A549 (cell line): Measurements from ENCODE around the gene PID1. TPM values are rescaled to one million over a fixed set of nuclear protein-coding genes. Genes with fewer than 3 reads are reported as not detected.

ENCODE experiments used
- ATAC-seq, 2 experiments: fragments of 200-7000 bp in 1 of 2; fragments of >200 bp in 1 of 2; cut with Nextera tagmentation in 1 of 2; cut with Tn5 transposase in 1 of 2; 3 replicates each; pipeline versions ENCODE4 v1.8.0 to v1.9.1; 2018 to 2020; ENCODE audit warnings: mild to moderate bottlenecking in 1 of 2, moderate library complexity in 1 of 2
- CTCF ChIA-PET: fragments of 300-600 bp; sonication (Branson Sonifier 250); formaldehyde crosslinking; extraction: SDS; loops from one replicate; lab custom pipeline; 2021; ENCODE audit warnings: antibody characterized with exemption, inconsistent platforms; lab: Yijun Ruan, JAX
- POLR2A ChIA-PET: fragments of 350-600 bp; formaldehyde crosslinking; extraction: SDS; loops from one replicate; lab custom pipeline; 2021; ENCODE audit warnings: antibody characterized with exemption, inconsistent platforms; lab: Yijun Ruan, JAX
- DNase-seq, 2 experiments: peaks; one replicate each; pipeline versions ENCODE4 v3.0.0 to v3.0.0-alpha.2; 2011 to 2016; ENCODE audit warnings: low read depth in 1 of 2, low spot score in 1 of 2
- FAIRE-seq: peaks from 2 replicates; lab custom pipeline; 2011; peaks lifted over from hg19 to GRCh38; lab: Jason Lieb, UNC
- H3K27ac ChIP-seq, 2 experiments: fragments of >200 bp; sonication (Bioruptor Twin); formaldehyde crosslinking; 3 replicates each; pipeline ENCODE4 v1.5.1; 2016 to 2017
- H3K4me1 ChIP-seq: fragments of >200 bp; sonication (Bioruptor Twin); formaldehyde crosslinking; 3 replicates; pipeline ENCODE4 v1.6.1; 2016
- H3K4me2 ChIP-seq: fragments of >200 bp; sonication (Bioruptor Twin); formaldehyde crosslinking; 3 replicates; pipeline ENCODE4 v1.6.1; 2016
- H3K4me3 ChIP-seq: fragments of >200 bp; sonication (Bioruptor Twin); formaldehyde crosslinking; 3 replicates; pipeline ENCODE4 v1.5.1; 2016
- H3K9me3 ChIP-seq: fragments of >200 bp; sonication (Bioruptor Twin); formaldehyde crosslinking; 3 replicates; pipeline ENCODE4 v1.6.1; 2016
- ATOH8 ChIP-seq: fragments of 250-450 bp; sonication (Bioruptor Pico); IDR thresholded peaks from 2 replicates; pipeline ENCODE4 v1.5.0; 2020; ENCODE audit warnings: low read depth, mild to moderate bottlenecking, moderate library complexity
- CBX2 ChIP-seq: fragments of 200-600 bp; sonication (generic); IDR thresholded peaks from 2 replicates; pipeline ENCODE4 v1.6.1; 2016; ENCODE audit warnings: low read depth, mild to moderate bottlenecking, borderline replicate concordance
- CEBPB ChIP-seq, 2 experiments: fragments of >200 bp in 1 of 2; sonication (Bioruptor Twin) in 1 of 2; formaldehyde crosslinking in 1 of 2; IDR thresholded peaks; 2 replicates each; pipeline ENCODE4 v1.6.1; 2012 to 2016
- CHD2 ChIP-seq: fragments of 150-350 bp; IDR thresholded peaks from 2 replicates; pipeline ENCODE4 v1.6.1; 2014; ENCODE audit warnings: low read length; ENCODE audit not compliant: partially characterized antibody
- CHD4 ChIP-seq: fragments of 200-600 bp; sonication (generic); IDR thresholded peaks from 2 replicates; pipeline ENCODE4 v1.6.1; 2016; ENCODE audit warnings: antibody characterized with exemption, mild to moderate bottlenecking, borderline replicate concordance
- EP300 ChIP-seq, 2 experiments: fragments of >200 bp; sonication (Bioruptor Twin); formaldehyde crosslinking; IDR thresholded peaks; 2 replicates in 1 of 2; 3 replicates in 1 of 2; pipeline ENCODE4 v1.6.1; 2016 to 2017
- ESRRA ChIP-seq: fragments of 150-350 bp; IDR thresholded peaks from 2 replicates; pipeline ENCODE4 v1.6.1; 2014; ENCODE audit warnings: mild to moderate bottlenecking, low read length, borderline replicate concordance
- FOXS1 ChIP-seq: fragments of 250-450 bp; sonication (Bioruptor Pico); IDR thresholded peaks from 2 replicates; pipeline ENCODE4 v1.5.0; 2020; ENCODE audit warnings: mild to moderate bottlenecking, moderate library complexity
- GATA3 ChIP-seq: IDR thresholded peaks from 2 replicates; pipeline ENCODE4 v1.6.1; 2012; ENCODE audit warnings: borderline replicate concordance
- HOXA7 ChIP-seq: fragments of 250-450 bp; sonication (Bioruptor Pico); IDR thresholded peaks from 2 replicates; pipeline ENCODE4 v1.5.0; 2020; ENCODE audit warnings: mild to moderate bottlenecking, moderate library complexity
- HOXB5 ChIP-seq: fragments of 250-450 bp; sonication (Bioruptor Pico); IDR thresholded peaks from 2 replicates; pipeline ENCODE4 v1.5.0; 2020; ENCODE audit warnings: mild to moderate bottlenecking, moderate library complexity
- JUNB ChIP-seq: fragments of >200 bp; sonication (Bioruptor Twin); formaldehyde crosslinking; IDR thresholded peaks from 2 replicates; pipeline ENCODE4 v1.6.1; 2016
- KDM1A ChIP-seq: fragments of 200-600 bp; sonication (generic); IDR thresholded peaks from 2 replicates; pipeline ENCODE4 v1.6.1; 2016; ENCODE audit warnings: low read depth, mild to moderate bottlenecking
- MAX ChIP-seq: IDR thresholded peaks from 2 replicates; pipeline ENCODE4 v1.6.1; 2012
- MAZ ChIP-seq: fragments of 150-350 bp; IDR thresholded peaks from 2 replicates; pipeline ENCODE4 v1.6.1; 2014; ENCODE audit warnings: antibody characterized with exemption, low read depth, low read length, borderline replicate concordance
- MYC ChIP-seq: IDR thresholded peaks from 2 replicates; pipeline ENCODE4 v1.6.1; 2012; ENCODE audit warnings: mild to moderate bottlenecking, inconsistent platforms, low read length, improper control_type of control experiment, borderline replicate concordance
- NFE2L2 ChIP-seq: fragments of 150-350 bp; conservative IDR thresholded peaks from 2 replicates; pipeline ENCODE4 v1.6.1; 2014; ENCODE audit warnings: low read length
- NPAS2 ChIP-seq: fragments of 250-450 bp; sonication (Bioruptor Pico); IDR thresholded peaks from 2 replicates; pipeline ENCODE4 v1.8.0; 2022; ENCODE audit warnings: mild to moderate bottlenecking, moderate library complexity, borderline replicate concordance
- PBX3 ChIP-seq: IDR thresholded peaks from 2 replicates; pipeline ENCODE4 v1.6.1; 2012
- POLR2A ChIP-seq: IDR thresholded peaks from 2 replicates; pipeline ENCODE4 v1.6.1; 2012; ENCODE audit warnings: mild to moderate bottlenecking, low read length
- POLR2AphosphoS2 ChIP-seq: conservative IDR thresholded peaks from 2 replicates; pipeline ENCODE4 v1.6.1; 2012; ENCODE audit warnings: low read length, improper control_type of control experiment, inconsistent platforms
- RARB ChIP-seq: fragments of 250-450 bp; sonication (Bioruptor Pico); IDR thresholded peaks from 2 replicates; pipeline ENCODE4 v1.8.0; 2021; ENCODE audit warnings: mild to moderate bottlenecking, moderate library complexity
- RCOR1 ChIP-seq: fragments of 150-350 bp; IDR thresholded peaks from 2 replicates; pipeline ENCODE4 v1.6.1; 2014; ENCODE audit warnings: antibody characterized with exemption, low read length, low read depth
- TP53 ChIP-seq: fragments of 250-450 bp; sonication (Bioruptor Pico); IDR thresholded peaks from 2 replicates; pipeline ENCODE4 v1.5.0; 2021; ENCODE audit warnings: mild to moderate bottlenecking, moderate library complexity
- USF2 ChIP-seq: fragments of 450-650 bp; IDR thresholded peaks from 2 replicates; pipeline ENCODE4 v1.6.1; 2014; ENCODE audit warnings: antibody characterized with exemption
- ZSCAN20 ChIP-seq: fragments of 250-450 bp; sonication (Bioruptor Pico); IDR thresholded peaks from 2 replicates; pipeline ENCODE4 v1.8.0; 2022; ENCODE audit warnings: mild to moderate bottlenecking, moderate library complexity
- WGBS: methylation state at CpG from one replicate; pipeline ENCODE4 v1.1.6; 2017; ENCODE audit errors: missing lambda C conversion rate; 5-methylcytosine and 5-hydroxymethylcytosine counted together
- polyA plus RNA-seq, 4 experiments: library from polyadenylated mRNA; depleted of rRNA in 3 of 4; stranded (reverse); fragments of >200 nt; fragmentation: RNase III in 1 of 4; extraction: RNeasy Plus Mini Kit Qiagen cat#74134 plus additional on column Dnase treatment in 1 of 4; gene quantifications; 2 replicates in 3 of 4; 3 replicates in 1 of 4; pipeline ENCODE4 v1.2.3, GENCODE V29; 2011 to 2017

Gene PID1
- polyA plus RNA-seq, 2 of the 4 experiments (the other 2 are of a cell fraction), result 0.75 to 2.7 TPM

GRCh38 chr2:229111744-229112143 lies 159.3 kb downstream of the PID1 start:
- 8% methylated on average over 5 of the region's 5 CpGs for WGBS
- Histone ChIP-seq H3K9me3 (no peaks in the 10 kb centered on the region), H3K27ac (no peak overlapping the region), H3K4me3 (no peak overlapping the region), H3K4me2 (no peak overlapping the region), H3K4me1 (no peaks in the 10 kb centered on the region)
- DNase-seq (no peak), FAIRE-seq (no peak), ATAC-seq (no peak)
- ChIA-PET POLR2A (no interaction called here), CTCF (no interaction called here)
- no peak for TF ChIP-seq CBX2
- no peak for TF ChIP-seq EP300 (IDR thresholded peaks at IDR 0.05)
- TF ChIP-seq FOXS1, result no peak
- TF ChIP-seq KDM1A, result no peak
- no peak for TF ChIP-seq MYC
- no peak for TF ChIP-seq NPAS2 (CRISPR knock-in tag)
- TF ChIP-seq CHD4, result no peak
- TF ChIP-seq POLR2AphosphoS2, result no peak
- no peak for TF ChIP-seq MAX
- no peak for TF ChIP-seq JUNB
- no peak for TF ChIP-seq CHD2
- TF ChIP-seq HOXA7 (CRISPR knock-in tag), result no peak
- TF ChIP-seq HOXB5 (CRISPR knock-in tag), result no peak
- no peak for TF ChIP-seq RCOR1
- no peak for TF ChIP-seq POLR2A
- TF ChIP-seq RARB (CRISPR knock-in tag), result no peak

- Histone ChIP-seq H3K4me1 (no peaks in the 10 kb centered on the region), H3K4me2 (no peak overlapping the region), H3K4me3 (no peak overlapping the region), H3K9me3 (no peaks in the 10 kb centered on the region), H3K27ac (no peak overlapping the region)
- 33% methylated on average over 7 of the region's 7 CpGs for WGBS
- CTCF ChIA-PET, result no interaction called here
- TF ChIP-seq NPAS2 (CRISPR knock-in tag), result no peak
- no peak for TF ChIP-seq ATOH8 (CRISPR knock-in tag)
- no peak for TF ChIP-seq PBX3
- no peak for TF ChIP-seq CEBPB (IDR thresholded peaks at IDR 0.05)
- TF ChIP-seq GATA3, result no peak
- no peak for FAIRE-seq
- POLR2A ChIA-PET, result no interaction called here
- ATAC-seq, result no peak
- DNase-seq, result no peak
These were observed 161.9 kb downstream of the PID1 start for GRCh38 chr2:229109195-229109594.

GRCh38 chr2:229107601-229108000 lies 163.5 kb downstream of the PID1 start:
- WGBS, result 17% methylated on average over 7 of the region's 7 CpGs
- H3K4me1 ChIP-seq, result no peaks in the 10 kb centered on the region
- H3K27ac ChIP-seq, result no peak overlapping the region
- no peak for FAIRE-seq
- POLR2A ChIA-PET, result no interaction called here
- TF ChIP-seq NPAS2 (CRISPR knock-in tag) (no peak), ESRRA (no peak), HOXA7 (CRISPR knock-in tag) (no peak), EP300 (IDR thresholded peaks at IDR 0.05) (no peak), HOXB5 (CRISPR knock-in tag) (no peak), ZSCAN20 (CRISPR knock-in tag) (no peak), JUNB (no peak), USF2 (no peak), MAZ (no peak), TP53 (CRISPR knock-in tag) (no peak), NFE2L2 (no peak)
- TF ChIP-seq, all 56 proteins: peak for 0
- Histone ChIP-seq H3K4me2 (no peak overlapping the region), H3K4me3 (no peak overlapping the region), H3K9me3 (no peaks in the 10 kb centered on the region)
- ATAC-seq (no peak), DNase-seq (no peak)
- CTCF ChIA-PET, result no interaction called here
